T-helper 9 cell (primary cell): Measurements from ENCODE around the gene BARD1.
"Not testable (repeated sequence)": the region's sequence is repeated elsewhere in the genome, so short reads cannot be mapped to it uniquely, and the experiment has no call there.

Source experiments
- DNase-seq: peaks from one replicate; pipeline ENCODE4 v3.0.0-alpha.2; 2020

BARD1 gene

DNA sequence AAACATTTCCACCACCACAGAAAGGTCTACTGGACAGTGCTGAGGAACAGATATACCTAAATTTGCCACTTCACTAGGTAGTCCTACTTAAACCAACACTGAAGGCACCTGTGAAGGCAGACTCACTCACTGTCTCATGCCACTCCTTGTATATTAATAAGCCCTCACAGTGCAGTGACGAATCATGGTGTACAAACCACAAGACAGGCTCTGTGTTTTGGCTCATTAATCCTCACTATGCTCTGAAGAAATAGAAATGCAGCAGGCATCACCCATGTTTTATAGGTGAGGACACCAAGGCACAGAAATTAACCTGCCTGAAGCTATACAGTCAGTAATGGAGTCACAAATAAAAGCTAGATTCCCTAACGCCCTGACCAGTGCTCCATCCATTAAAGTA is 44.3 kb downstream of the BARD1 start:
- DNase-seq = no peak

DNA sequence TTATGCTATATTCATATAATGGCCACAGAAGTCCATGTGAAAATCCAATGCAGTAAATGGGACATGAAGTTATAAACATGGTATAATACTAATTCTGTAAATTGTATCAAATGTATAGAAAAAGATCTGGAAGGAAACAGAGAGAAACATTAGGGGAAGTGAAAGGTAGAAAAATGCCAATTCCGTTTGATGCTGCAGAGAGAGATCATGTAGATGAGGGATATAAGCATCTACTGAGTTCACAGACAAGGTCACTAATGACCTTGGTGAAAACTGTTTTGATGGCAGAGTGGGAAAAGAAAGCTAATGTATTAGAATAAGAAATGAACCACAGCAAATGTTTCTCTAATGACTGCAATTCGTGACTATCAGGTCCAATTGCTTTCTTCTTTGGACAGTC is 56.0 kb downstream of the BARD1 start:
- no peak for DNase-seq

DNA sequence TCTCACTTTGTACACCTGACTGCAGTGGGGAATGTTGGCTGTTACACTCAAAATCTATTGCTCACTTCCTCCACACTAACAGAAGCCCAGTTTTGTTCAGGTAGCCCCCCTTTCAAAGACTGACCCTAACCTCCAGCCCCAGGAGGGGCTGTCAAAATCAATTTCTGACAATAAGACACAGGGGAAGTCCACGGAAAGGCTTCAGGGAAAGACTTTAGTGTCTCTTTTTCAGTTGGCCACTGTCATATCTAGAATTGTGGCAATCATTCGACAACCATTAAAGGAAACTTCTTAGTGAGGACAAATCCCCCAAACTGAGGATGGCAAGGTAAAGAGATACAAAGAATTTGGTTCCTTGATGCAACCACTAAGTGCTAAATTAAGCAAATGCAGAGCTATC is 59.0 kb downstream of the BARD1 start:
- DNase-seq = no peak

DNA sequence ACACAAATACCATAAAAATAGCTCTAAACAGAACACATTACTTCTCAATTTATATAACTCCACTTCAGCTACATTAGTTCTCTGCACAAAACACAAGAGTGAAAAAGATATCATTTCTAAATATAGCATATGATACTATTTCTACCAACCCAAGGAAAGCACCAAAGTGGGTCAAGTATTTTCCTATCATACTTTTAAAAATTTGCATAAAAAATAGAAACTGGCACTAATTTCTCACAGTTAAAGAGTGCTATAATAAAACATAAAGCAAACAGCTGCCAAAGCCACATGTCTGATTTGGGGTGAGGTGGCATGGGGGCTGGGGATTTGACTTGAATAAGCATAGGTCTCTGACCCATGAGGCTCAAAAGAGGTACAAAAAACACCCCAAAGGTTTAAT is 61.5 kb downstream of the BARD1 start:
- DNase-seq = no peak

DNA sequence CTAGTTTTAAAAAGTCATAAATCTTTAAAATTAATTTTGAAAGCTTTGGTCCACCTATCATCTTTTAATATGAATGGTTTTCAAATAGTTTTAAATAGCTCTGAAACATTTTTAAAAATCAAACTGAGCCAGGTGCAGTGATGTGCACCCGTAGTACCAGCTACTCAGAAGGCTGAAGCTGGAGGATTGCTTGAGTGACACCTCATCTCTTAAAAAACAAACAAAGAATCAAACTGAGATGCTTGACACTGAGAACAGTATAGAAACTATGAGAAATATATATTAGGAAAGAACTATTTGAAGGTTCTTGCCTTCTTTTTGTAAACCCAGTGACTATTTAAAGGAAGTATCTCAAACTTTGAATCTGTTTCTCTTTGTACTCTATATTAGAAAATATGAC is 67.4 kb downstream of the BARD1 start:
- DNase-seq = no peak

DNA sequence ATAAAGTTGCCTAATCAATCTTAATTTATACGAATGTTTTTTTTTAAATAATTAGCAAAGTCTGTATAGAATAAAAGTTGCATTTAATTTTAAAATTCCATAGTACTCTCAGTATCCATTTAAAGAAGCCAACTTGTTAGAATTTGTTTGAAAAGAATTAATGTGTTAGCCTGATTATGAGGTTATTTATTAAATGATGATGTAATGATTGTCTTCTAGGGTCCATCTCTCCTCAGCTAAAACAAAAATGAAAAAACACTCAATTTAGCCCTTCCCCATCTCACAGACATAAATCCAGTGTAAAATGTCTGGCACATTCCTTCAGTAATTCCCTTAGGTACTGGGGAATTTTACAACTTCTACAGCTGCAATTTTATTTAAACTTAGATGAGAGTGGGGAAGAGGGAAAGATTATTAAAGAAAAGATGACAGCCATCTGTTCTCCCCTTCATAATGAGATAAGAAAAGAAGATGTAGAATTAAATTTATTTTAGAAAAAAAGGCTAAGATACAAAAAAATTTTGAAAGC is 68.6 kb downstream of the BARD1 start:
- DNase-seq = no peak

DNA sequence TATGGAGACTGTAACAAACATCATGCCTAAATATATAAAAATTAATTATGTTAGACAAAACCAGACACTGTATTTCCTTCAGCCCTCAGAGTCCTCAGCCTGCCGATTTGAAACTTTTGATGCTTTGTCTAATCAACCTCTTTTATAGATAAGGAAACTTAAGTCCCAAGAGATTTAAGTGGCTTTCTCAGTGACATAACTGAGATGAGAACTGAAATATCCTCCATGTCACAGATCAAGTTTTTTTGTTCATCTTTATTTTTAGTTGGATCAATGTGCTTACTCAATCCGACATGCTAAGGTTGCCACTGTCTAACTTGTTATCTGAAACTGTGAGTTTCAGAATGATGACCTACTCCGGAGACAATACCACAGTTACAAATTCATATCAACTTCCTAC is 72.3 kb downstream of the BARD1 start:
- DNase-seq = no peak

DNA sequence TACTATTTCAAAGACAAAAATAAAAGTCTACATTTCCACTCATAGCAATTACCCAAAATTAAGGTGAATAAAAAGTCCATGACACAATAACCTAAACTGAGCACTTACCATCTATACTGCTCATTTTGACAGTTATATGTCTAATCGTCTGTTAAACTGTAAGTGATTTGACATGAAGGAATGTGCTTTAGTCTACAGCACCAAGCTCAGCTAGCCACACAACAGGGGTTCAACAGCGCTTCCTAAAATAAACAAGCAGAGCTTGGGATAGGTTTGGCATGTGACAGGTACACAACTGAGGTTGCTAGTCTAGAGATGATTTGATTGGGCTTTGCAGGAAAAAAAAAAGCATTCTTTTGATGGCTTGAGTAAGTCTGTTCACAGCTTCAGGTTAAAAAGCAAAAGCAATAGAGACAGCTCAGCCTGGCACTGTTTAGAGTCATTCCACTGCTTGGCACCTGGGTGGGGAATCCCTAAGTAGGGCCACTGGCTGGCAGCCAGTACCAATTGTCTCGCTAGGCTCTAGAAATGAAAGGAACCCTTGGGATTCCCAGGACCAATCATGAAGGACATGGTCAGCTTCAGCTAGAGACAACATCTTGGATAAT is 78.6 kb downstream of the BARD1 start:
- DNase-seq = no peak

DNA sequence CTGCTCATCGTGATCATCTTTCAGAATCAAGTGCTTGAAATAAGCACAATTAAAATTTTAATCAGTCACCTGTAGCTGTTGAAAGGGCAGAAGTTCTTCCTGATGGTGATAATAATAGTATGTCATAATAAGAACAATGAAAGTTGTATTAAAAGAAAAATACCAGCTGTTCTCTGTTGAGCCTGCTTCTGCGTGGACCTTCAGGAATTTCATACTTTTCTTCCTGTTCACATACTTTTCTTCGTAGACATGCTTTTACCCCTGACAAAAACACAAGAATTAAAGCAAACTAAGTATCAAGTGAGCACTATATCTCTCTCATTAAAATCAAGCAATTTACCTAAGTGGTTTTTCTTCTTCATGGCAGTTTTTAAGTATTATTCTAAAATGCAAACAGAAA is 79.2 kb downstream of the BARD1 start:
- no peak for DNase-seq

DNA sequence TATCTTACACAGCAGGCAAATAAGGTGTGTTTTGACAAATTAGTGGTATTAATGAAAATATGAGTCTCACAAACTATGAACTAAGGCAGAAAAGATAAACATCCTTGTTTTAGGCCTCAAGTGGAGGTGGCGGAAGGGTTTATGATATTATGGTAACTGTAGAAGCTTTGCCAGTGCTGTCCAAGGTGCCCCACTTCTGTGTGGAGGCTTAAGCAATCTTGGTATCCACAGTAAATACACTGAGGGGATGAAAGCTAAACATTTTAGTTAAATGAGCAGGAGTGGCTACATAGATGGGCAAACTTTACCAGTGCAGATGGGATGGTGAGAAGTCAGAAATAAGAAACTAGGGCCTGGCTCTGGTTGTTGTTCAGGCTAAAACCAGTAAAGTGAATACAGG is 84.7 kb downstream of the BARD1 start:
- DNase-seq = no peak

DNA sequence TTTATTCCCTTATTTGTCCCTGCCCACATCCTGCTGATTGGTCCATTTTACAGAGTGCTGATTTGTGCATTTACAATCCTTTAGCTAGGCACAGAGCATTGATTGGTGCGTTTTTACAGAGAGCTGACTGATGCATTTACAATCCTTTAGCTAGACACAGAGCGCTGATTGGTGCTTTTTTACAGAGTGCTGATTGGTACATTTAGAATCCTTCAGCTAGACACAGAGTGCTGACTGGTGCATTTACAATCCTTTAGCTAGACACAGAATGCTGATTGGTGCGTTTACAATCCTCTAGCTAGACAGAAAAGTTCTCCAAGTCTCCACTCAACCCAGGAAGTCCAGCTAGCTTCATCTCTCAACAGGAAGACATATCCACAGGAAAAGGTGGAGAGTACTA is 91.6 kb downstream of the BARD1 start:
- not testable (repeated sequence) for DNase-seq

DNA sequence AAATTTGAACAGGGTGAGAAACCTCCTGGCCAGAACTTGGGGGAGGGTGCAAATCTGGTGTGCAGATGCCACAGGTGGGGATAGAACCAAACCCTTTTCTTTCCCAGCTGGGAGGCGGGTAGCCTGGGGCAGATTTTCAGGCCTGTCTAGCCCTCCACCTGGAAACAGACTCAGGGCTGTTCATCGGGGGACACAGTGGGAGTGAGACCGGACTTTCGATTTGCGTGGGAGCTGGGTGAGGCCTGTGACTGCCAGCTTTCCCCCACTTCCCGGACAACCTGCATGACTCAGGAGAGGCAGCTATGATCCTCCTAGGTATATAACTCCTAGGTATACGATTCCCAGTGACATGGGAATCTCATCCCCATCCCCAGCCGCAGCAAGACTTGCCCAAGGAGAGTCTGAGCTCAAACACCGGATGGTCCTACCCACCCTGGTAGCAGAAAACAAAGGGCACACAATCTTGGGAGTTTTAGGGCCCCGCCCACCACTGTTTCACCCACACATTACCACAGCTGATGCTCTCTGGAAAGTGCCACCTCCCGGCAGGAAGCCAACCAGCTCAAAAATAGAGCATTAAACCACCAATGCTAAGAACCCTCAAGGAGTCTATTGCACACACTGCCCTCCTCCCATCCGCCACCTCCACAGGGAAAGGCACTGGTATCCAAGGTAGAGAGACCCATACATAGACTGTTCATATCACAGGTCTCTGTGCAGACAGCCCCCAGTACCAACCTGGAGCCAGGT is 92.5 kb downstream of the BARD1 start:
- no peak for DNase-seq

DNA sequence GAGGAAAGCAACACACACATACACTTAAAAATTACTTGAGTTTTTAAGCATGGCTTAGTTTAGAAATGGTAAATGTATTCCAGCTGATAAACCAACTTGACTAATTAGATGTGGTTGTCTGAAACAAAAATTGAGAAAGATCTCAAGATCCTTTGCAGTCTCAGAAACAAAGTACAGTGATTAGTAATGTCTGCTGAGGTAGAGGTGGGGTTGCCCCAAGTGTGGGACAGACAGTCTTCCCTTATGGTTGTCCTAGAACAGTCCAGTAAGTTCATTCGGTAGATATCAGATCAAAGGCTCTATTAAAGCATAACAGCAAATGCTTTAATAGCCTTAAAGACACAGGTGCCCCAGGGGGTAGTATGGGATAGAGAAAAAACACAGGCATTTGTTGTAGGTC is 94.5 kb downstream of the BARD1 start:
- no peak for DNase-seq

DNA sequence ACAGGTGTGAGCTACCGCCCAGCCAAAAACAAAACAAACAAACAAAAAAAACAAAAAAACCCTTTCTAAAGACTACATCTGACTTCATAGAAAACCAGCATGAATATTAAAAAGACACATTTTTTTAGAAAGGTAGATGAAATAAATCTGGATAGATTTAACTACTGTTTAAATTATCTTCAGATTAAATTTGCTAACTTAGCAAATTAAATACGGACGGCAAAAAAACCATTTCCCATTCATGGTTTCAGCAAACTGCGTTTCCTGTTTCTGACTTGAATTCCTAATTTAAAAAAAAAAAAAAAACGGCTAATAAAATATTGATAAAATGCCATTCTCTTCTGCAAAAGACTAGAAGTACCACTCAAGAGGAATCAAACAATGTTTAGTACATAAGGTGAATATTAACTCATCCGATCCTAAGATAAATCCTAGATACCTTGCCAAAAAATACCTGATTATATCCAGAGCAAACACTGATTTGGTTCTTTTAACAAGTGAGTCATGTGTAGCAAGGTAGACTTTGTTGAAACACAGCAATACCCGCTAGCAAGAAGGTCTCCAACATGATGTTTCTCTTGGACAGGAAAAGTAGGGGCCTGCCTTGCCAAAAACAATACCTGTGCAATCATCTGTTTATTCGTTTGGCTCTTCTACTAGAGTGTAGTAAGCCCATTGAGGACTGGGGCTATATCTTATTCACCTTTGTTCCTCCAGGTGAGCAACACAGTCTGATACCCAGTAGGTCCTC is 96.2 kb downstream of the BARD1 start:
- DNase-seq = no peak

DNA sequence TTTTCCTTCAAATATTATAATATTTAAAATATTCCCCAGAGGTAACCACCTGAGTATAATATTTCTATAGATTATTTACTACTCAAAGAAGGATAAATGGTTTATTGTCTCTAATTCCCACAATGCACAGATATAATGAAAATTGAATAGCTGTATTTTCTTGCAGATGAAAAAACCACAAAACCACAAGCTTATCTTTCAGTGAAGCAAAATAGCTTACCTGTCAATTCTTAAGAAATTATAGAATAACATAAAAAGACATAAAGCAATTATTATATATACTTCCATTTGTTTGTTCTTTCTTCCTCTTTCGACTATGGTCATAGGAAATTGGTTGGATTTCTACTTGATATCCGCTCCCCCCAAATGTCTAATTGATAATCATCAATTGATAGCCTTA is 98.8 kb downstream of the BARD1 start:
- DNase-seq = no peak

DNA sequence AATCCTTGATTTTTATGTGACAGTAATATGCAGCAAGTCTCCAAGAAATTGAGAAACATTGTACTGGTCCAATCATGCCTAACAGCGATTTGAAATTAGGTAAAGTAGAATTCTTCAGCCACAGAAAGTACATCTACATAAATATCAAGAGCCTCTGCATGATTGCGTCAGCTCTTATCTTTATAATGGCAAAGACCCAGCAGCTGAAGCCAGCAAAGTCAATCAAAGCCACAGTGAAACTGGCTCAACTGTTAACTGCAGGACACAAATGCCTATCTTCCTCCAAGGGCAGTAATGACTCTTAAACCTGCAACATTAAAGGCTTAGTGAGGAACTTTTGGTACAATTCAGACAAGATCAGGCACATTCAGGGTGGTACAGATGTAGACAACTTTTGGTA is 102.5 kb downstream of the BARD1 start:
- DNase-seq = no peak

DNA sequence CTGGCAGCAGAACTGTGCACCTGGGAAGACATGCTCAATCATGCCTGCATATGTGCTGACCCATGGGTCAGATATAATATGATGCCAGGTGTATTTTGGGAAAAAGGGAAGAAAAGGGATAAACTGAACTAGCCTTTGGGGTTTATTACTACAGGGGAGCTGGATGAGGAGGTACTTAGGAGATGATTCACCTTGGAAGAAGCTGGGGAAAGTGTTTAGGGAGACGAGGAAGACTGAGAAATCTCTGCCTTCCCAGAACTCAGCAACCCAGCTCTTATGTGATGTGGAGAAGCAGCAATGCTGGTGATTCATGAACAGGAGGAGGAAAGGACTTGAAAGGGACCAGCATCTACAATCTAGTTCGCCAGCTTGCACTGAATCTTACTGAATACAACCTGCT is 110.2 kb downstream of the BARD1 start:
- no peak for DNase-seq

DNA sequence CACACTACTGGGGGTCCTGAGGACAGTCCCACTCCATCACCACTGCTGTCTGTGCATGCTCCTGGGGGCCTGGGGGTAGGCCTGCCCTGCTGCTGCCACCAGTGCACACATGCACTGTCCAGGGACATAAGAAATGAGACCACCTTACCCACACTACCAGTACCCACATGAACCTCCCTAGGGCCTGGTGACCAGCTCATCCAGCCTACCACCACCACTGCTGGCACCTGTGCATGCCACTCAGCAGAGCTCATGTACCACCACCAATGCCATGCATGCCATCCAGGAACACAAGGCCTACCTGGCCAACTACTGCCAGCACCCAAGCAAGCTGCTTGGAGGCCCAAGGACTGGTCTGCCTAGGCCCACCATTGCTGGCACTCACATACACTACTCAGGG is 112.8 kb downstream of the BARD1 start:
- no peak for DNase-seq

DNA sequence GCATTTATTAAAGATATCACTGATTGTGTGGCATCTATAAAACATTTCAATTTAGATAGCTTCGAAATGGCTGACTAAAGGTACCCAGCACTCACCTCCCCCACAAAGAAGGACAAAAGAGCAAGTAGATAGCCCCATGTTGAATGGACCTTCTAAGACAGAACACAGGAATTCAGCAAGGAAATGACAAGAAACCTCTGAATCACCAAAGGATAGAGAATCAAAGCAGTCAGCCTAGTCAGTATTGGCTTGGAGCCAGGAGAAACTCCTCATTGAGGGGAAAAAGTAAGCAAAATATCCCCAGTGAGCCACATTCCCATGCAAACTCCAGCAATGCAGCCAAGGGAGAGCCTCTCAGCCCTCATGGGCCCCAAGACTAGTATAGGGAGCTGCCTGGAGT is 113.7 kb downstream of the BARD1 start:
- no peak for DNase-seq

DNA sequence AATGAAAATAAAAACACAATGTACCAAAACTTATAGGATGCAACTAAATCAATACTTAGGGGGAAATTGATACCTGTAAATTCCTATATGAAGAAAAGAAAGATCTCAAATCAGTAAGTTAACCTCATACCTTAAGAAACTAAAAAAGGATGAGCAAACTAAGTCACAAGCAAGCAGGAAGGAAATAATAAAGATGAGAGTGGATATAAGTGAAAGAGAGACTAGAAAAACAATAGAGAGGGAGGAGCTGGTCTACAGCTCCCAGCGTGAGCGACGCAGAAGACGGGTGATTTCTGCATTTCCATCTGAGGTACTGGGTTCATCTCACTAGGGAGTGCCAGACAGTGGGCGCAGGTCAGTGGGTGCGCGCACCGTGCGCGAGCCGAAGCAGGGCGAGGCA is 125.9 kb downstream of the BARD1 start:
- DNase-seq = not testable (repeated sequence)

DNA sequence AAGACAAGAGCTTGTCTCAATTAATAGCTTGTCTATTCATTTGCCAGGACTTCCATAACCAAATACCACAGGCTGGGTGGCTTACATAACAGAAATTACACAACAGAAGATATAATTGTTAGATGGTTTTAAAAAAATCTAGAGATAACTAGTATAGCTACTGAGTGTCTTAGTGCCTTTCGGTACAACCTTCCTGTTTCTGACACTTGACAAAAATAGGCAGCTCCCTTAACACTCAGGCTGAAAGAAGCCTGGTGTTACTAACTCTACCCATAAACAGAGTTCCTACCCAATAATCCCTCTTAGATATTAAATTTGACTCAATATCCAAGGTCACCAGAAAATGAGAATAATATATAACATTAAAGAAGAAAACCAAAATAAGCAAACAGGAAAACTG is 129.7 kb downstream of the BARD1 start:
- DNase-seq = no peak

DNA sequence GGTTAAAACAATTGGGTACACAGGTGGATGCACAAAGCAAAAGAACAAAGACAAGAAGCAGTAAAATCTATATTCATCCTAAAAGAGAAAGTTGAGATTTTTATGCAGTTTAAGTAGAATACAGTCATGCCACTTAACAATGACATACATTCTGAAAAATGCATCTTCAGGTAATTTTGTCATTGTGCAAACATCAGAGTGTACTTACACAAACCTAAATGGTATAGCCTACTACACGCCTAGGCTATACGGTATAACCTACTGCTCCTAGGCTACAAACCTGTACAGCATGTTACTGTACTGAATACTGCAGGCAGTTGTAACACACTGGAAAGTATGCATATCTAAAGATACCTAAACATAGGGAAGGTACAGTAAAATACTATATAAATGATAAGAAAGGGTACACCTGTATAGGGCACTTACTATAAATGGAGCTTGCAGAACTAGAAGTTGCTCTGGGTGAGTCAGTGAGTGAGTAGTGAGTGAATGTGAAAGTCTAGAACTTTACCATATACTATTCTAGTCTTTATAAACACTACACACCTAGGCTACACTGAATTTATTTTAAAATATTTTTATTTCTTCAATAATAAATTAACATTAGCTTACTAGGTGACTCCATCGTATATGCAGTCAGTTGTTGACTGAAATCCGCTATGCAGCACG is 132.9 kb downstream of the BARD1 start:
- no peak for DNase-seq
